GM18502 (cell line): ENCODE results near the gene TEX26.

Experiments used
- ATAC-seq: cut with Tn5 transposase; IDR thresholded peaks from one replicate; pipeline ENCODE4 v1.9.1; 2021; ENCODE audit warnings: mild to moderate bottlenecking; ENCODE audit not compliant: unreplicated experiment, poor library complexity

Gene TEX26

DNA sequence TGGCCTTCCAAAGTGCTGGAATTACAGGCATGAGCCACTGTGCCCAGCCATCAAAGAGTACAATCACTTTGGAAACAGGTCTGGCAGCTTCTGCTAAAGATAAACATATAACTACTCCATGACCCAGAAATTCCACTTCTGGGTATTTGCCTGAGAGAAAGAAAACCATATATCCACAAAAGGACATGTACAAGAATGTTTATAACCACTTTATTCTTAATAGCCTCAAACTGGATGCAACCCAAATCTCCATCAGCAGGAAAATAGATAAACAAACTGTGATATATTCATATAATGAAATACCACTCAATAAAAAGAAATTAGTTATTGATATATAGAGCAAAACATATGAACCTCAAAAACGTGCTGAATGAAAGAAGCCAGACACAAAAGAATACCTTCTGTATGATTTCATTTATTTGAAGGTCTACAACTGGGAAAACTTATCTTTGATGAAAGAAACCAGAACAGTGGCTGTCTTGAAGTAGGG is 40.5 kb downstream of the TEX26 start:
- no peak for ATAC-seq

DNA sequence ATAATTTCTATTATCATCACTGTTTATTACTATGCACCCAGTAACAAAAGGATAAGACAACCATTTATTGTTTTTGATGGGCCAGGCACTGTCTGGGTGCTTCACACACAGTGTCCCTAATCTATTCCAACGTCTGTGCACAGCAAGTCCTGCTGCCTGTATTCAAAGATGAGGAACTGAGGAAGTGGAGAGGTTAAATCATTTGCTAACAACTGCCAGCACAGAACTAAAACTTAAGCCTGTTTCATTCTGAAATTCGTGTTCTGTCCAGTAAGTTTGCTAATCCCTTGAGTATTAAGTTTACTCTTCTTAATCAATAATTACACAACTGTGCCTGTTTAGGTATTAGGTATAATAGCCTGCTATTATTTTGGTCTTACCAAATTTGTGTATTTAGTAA is 41.9 kb downstream of the TEX26 start:
- no peak for ATAC-seq

DNA sequence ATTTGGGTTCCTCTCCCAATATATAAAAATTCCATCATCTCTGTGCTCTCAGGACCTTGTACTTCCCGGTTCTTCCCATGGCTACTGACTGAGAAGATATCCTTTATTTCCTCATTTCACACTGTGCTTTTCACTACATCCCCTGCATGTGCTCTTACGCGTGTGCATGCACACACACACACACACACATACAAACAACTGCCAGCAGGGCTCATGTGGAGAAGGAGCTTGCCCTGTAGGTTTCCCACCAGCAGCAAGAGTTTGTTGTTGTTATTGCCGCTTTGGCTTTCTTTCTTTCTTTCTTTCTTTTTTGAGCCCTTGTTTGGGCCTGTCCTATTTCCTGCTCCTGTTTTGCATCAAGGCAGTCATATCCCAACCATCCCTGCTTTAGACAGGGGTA is 43.6 kb downstream of the TEX26 start:
- ATAC-seq, result no peak

DNA sequence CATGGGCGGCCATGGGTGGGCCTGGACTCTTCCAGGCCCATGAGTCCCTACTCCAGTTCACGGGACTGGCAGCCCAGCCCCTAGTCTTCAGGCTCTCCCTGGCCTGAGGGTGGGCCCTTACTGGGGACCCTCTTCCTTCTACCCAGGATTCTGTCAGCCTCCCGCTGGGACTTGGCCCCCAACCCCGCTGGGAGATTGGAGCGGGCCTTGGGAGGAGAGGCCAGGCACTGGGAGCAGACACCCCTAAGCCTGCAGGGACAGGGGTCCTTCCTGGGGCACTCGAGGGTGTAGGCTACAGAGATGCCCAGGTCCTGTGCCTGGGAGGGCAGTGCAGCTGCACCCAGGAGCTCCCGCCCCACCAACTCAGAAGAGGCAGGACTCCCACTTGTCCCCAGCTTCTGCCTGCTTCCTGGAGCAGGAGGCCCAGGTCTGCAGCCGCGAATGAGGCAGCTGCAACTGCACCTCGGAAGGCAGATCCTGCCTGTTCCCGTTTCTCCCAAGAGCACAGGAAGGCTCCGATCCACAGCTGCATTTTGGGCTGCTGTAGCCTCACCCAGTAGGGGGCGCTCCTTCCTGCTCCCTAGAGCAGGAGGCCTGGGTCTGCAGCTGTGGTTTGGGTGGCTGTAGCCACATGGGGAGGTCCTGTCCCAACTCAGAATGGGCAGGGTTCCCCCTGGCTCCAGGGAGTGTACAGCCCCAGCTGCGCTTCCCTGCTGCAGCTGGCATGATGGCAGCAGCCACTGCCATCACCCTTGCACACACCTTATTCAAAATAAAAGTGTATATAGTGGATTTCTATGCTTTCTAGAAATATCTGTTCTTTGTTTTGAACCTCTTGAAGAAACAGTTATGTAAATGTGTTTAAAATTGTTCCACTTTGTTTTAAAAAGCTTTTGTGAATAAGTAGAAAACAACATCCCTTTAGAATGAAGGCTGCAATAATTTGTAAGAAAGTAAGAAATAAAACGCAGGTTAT is 46.8 kb downstream of the TEX26 start:
- no peak for ATAC-seq

DNA sequence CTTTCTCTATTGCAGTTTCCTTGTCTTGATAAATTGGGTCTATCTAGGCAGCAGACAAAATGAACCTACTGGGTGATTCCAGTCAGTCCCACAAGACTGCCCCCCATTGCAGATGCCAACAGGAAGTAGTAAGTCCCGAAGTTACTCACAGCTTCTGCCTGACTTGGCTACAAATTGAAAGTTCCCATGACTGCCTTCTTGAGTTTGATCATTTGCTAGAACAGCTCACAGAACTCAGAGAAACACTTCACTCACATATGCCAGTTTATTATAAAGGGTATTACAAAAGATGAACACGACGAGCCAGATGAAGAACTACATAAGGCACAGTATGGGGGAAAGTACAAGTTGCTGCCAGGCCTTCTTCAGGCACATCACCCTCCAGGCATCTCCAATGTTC is 50.0 kb downstream of the TEX26 start:
- ATAC-seq, result no peak

DNA sequence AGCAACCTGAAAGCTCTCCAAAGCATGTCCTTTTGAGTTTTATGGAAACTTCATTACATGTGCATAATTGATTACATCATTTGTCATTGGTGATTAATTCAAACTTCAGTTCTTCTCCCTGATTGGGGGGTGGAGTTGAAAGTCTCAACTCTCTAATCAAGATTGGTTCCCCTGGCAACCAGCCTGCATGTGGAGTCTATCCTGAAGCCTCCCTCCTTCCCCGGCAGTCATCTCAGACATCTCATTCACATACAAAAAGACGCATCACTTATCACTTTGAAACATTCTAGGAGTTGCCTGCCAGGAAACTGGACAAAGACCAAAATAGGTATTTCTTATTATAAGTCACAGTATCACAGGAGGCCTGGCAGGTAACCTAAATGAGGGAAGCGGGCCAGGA is 50.5 kb downstream of the TEX26 start:
- no peak for ATAC-seq

DNA sequence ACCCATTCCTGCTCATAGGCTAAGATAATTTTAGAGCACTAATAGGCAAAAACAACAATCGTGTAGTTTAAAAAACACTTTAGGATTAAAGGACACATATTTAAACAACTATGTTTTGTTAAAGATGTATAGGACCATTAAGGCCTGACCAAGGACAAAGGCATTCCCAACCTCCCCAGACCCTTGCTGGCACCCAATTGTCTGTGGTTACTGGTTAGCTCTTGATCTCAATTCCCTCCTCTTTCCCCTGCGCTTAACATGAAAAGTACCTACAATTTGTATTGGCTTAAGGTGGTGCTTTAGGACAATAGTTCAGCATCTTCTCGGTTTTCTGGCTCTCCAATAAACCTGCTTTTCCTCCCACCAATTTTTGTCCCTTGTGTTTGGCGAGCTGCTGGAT is 51.0 kb downstream of the TEX26 start:
- no peak for ATAC-seq

DNA sequence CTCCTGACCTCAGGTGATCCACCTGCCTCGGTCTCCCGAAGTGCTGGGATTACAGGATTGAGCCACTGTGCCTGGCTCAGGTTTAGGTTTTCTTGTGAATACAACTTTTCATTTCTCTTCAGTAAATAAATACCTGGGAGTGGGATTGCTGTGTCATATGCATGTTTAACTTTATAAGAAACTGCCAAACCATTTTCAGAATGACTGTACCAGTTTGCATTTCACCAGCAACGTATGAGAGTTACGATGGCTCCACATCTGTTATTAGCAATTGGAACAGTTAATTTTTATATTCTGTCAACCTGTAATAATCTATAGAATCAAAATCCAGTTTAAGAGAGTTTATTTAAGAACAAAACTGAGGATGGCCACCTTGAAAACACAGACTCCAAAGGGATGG is 52.2 kb downstream of the TEX26 start:
- ATAC-seq, result peak; percentile 65

DNA sequence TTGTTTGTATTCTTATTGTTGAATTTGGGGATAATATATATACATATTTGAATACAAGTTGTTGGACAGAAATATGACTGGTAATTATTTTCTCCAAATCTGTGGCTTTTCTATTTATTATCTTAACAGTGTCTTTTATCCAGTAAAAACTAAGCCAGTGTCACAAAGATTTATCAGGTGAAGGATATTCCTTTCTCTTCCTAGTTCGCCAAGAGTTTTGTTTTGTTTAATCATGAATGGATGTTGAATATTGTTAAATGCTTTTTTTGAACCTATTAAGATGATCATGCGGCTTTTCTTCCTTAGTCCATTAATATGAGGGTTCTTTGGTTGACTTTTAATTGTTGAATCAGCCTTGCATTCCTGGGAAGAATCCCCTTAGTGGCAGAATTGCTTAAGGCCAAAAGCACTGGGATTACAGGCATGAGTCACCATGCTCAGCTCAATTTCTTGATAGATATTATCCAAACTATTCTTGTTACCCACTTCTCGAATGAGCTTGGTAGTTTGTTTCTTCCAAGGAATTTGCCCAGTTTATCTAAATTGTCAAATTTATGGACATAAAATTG is 53.3 kb downstream of the TEX26 start:
- ATAC-seq, result no peak

DNA sequence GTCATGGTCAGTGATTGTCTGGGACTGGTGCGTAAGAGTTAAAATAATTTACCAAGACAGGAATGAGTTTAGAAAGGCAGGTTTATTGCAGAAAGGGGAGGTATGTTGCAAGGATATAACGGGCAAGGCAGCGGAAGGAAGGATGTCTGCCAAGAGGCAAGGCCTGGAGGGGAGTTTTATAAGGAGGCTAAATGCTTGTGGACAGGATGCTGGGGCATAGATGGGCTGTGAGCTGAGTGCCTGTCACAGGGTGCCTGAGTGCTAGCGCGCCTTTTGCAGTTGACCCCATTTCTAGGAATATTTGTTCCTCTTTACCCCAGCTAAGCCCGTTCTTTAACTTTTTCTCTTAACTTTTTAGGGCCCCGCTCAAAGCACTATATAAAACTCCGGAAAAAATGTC is 58.7 kb downstream of the TEX26 start:
- ATAC-seq, result no peak

DNA sequence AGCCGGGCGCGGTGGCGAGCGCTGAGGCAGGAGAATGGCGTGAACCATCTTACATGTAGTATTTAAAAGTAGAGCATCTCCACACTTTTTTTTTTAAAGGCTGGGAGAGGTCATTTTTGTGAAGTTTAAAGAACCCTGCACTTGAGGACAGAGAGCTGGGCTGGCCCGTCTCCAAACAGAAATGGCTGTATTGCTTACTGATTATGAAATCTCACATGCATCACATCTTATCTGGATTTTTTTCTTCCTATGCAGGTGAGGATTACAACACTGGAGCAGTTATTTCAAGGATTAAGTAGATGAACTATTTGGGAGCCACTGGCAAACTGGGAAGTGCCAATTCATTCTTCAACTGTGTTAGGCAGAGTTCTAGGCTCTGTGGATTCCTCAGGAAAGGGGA is 59.5 kb downstream of the TEX26 start:
- no peak for ATAC-seq

DNA sequence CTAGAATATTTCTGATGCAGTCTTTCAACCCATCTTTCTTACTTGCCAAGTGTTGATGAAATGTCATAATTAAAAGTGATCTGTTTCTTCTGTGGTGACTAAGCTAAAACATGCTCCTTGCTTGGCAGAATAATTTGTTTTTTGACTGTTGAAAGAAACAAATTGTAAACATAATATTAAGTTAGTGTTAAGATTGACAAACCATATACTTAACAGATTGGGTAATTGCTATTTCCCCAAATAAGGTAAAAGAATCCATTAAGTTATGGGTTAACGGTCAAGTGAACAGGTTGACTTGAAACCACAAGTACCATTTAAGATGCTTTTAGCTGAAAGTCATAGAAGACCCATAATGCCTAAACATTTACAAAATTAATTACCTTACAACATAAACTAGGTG is 62.9 kb downstream of the TEX26 start:
- ATAC-seq, result no peak

DNA sequence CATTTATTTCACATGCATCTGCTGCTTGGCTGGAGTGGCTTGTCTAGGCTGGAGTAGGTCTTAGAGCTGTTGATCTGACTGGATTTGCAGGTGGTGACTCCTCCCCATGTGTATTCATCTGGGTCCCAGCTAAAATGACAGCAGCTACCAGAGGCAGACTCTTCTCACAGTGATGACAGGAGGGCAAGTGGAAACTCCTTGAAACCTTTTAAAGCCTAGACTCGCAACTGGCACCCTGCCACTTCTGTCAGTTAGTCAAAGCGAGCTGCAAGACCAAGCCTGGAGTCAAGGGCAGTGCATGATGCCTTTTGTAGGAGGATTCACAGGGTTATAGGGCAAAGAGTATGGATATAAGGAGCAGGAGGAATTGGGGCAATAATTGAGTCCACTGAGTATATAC is 65.2 kb downstream of the TEX26 start:
- ATAC-seq, result no peak

DNA sequence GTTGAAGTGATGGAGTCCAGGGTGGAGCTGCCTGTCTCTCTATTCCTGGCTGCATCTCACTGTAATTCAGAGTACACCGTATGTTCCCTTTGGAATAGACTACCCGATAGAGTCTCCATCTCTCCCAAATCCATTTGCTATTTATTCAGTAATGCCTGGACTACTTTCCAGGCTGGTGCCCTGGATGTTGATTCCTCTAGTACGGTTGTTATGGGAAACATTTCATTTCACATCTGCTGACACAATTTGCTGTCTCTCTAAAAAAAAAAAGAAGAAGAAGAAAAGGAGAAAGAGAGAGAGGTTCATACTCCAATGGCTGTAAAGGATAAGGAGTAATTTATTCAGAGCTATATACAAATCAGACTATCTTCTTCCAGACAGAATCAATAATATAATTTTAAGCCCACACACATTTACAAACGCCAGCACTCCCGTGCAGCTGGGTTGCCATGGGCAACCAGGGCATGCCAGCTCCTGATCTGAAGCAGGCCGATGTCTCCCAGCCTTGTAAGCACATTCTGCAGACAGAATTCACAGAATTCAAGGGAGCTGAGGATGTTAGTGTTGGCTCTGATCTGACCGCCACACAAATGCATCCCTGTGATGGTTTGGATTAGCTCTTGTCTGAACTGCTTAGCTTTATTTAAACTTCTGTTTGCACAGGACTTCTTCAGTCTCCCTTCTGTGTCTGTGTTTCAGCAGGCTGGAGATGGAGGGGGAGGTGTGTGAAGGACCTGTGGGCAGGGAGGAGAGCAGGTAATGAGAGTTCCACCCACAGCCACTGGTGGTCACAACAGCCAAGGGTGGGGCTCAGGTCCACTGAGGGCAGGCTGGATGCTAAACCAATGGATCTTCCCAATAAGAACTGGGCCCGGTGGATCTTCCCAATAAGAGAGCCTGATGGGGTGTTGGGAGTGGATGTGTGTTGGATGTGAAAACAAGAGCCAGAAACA is 66.0 kb downstream of the TEX26 start:
- ATAC-seq, result no peak

DNA sequence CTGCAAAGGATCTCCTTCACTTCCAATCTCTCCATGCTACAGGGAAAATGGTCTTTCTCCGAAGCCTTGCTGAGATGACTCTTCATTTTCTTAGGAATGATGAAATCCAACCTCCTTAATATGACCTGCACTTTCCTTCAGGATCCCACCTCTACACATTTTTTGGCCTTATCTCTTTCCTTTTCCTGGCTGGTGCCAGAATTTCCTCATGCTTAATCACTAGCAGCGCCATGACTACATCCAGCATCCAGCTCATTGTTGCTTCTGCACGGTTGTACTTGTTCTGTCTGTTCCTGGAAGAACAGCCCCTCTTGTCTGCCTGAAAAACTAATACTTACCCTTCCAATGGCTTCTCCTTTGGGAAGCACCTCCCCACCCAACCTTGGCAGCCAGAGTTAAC is 68.4 kb downstream of the TEX26 start:
- ATAC-seq, result no peak

DNA sequence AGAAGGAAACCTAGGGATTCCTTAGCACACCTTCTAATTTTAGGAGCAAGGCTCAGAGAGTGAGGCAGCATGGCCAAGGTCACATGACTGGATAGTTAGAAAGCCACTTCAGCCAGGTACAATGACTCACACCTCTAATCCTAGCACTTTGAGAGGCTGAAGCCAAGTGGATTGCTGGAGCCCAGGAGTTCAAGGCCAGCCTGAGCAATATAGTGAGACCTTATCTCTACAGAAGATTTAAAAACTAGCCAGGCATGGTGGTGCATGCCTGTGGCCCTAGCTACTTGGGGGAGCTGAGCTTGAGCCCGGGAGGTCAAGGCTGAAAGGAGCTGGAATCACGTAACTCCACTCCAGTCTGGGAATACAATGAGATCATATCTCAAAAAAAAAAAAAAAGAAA is 69.2 kb downstream of the TEX26 start:
- ATAC-seq, result no peak

DNA sequence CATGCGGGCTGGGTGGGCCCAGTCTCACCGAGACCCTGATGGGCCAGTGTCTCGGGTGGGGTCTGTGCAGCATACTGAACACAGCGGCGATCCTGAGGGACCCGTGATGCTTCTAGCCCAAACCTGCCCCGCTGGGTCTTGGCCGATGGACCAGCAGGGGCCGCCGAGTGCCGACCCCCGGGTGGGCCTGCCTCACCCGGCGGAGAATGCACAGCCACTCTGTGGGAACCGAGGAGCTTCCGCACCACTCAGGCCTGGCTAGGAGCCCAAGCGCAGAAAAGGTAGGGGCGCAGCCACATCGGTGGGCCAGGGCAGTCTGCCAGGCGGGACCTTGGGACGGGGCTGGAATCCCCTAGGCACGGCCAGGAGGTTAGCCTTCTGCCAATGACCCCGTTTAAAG is 72.6 kb downstream of the TEX26 start:
- no peak for ATAC-seq

DNA sequence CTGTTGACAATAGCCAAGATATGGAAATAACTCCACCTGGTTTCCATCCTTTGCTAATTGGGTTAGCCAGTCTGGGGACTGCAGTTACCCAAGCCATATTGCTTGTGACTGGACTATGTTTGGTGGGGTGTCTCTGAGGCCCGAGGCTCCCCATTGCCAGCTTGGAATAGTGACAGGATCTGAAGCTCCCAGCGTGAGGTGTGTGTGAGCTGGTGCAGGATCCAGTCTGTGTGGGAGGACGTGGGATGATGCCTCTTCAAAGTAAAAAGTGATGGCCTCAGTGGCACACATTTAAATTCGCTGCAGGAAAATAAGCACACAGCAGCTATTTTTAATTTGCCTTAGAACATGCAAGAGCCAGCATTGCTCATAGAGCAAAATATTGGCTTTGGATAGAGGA is 75.0 kb downstream of the TEX26 start:
- ATAC-seq, result no peak

DNA sequence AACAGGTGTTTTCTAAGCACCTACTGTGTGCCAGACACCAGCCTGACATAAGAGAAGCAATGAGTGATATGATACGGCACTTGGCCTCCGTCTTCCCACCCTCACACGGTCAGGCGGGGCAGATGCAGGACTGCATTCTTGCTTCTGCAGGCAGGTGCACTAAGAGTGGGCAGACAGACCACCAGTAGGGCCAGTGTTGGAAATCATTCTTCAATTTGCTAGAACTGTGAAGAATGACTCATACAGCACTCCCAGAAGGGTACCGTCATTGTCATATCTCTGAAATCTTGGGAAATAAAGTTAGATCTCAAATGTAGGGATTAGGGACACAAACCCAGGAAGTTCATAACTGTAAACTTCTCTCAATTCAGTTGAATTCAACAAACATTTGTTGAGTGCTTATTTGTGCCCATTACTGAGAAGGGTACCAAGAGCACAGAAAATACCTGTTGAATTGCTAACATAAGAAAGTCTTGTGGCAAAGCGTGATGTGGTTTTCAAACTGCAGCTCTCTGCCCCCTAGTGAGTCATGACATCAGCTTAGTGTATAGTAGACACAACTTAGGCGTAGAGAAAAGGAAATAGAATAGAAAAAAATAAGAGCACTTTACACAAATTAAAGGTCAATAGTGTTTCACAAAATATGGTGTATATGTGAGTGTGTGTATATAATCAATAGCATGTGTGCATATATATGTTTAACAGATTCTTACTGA is 76.1 kb downstream of the TEX26 start:
- ATAC-seq, result no peak

DNA sequence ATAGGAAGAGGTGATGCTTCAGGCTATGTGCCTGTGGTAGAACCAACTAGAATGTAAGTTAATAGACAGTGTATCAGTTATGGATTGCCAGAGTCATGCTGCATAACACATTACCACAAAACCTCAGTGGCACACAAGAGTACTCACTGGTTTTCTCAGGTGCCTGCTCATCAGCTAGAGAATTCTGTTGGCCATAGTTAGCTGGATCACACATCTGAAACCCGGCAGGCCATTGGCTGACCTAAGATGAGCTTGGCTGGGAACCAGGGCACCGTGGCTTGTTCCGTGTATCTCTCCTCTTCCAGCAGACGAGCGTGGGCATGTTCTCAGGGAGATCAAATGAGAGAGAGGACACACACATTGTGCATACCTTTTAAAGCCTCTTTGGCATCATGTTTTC is 76.7 kb downstream of the TEX26 start:
- no peak for ATAC-seq
